HG03378 (cell line): ENCODE data around the gene SLC4A1AP.

Source experiments
- ATAC-seq: cut with Tn5 transposase; IDR thresholded peaks from one replicate; pipeline ENCODE4 v1.9.1; 2021; ENCODE audit warnings: mild to moderate bottlenecking, moderate library complexity; ENCODE audit not compliant: unreplicated experiment

SLC4A1AP gene

GRCh38 chr2:27697660-27698059 lies 34.0 kb downstream of the SLC4A1AP start:
- no peak for ATAC-seq

- no peak for ATAC-seq
Measured at GRCh38 chr2:27701676-27702075, 38.0 kb downstream of the SLC4A1AP start.

DNA sequence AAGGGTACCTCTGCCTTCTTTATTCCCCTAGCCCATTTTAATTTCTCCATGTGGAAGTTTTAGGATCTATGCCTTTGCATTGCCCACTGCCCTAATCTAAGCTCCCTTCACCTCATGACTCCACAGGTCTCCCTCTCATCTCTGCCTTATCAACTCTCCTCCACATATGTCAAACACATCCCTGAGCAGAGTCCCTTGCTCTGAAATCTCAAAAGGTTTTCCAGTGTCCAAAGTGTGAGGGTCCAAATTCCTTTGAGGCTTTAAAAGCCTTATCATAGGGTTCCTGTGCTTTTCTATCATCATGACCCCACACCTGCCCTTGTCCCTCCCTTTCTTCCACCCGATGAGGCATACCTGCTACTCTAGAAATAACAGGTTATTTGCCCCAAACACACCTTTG lies 38.6 kb downstream of the SLC4A1AP start:
- no peak for ATAC-seq

- no peak for ATAC-seq
Measured at GRCh38 chr2:27703638-27704341, 40.1 kb downstream of the SLC4A1AP start.

DNA sequence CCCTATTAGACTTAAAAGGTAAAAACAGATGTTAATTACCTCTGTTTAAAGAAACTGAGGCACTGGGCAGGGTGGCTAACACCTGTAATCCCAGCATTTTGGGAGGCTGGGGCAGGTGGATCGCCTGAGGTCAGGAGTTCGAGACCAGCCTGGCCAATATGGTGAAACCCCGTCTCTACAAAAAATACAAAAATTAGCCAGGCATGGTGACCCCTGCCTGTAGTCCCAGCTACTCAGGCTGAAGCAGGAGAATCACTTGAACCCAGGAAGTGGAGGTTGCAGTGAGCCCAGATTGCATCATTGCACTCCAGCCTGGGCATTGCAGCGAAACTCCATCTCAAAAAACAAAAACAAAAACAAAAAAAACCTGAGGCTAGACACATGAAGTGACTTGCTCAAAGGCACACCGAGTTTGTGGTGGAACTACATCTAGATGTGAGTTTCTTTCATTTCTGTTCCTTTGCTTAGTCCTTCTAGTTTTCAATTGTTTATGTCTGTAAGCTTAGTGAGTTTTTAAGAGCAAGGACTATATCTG lies 40.7 kb downstream of the SLC4A1AP start:
- ATAC-seq: no peak

GRCh38 chr2:27705851-27706622 lies 42.3 kb downstream of the SLC4A1AP start:
- ATAC-seq: no peak

DNA sequence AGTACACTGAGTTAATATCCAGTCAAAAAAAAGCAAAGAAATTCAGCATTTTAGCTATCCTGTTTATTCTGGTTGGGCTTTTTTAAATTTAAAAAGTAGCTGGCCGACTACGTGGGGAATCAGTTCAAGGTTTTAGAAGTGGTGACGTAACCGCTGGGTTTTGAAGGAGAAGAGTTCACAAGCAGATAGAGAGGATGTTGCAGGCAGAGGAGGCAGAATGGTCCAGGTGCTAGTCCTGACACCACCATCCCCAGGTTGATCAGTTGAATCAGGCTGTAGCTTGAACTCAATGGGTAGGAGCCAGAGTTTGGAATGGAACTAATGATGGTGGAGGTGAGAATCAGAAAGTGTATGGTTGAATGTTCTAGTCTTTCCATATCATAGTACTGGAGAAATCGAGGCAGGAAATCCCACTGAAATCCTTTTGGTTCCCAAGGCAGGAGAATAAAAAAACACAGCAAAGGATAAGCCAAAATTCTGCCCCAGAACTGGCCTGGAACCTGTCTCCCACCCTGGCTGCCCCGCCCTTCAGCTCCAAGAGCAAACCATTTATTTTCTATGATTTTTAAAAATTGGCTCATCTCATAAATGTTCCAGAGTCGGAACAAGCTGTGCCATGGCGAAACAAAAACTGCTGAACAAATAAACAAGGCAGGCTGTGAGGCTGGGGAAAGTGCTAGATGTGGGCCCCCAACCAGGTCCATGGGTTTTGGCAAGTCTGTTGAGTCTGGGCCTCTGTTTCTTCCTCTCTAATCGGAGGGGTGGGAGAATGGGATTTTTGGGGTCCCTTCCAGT lies 44.0 kb downstream of the SLC4A1AP start:
- ATAC-seq: no peak

- ATAC-seq: no peak
Measured at GRCh38 chr2:27708257-27708654, 44.6 kb downstream of the SLC4A1AP start.

GRCh38 chr2:27708666-27709065 lies 45.0 kb downstream of the SLC4A1AP start:
- ATAC-seq: no peak

- ATAC-seq: no peak
Measured at GRCh38 chr2:27709326-27709725, 45.6 kb downstream of the SLC4A1AP start.

DNA sequence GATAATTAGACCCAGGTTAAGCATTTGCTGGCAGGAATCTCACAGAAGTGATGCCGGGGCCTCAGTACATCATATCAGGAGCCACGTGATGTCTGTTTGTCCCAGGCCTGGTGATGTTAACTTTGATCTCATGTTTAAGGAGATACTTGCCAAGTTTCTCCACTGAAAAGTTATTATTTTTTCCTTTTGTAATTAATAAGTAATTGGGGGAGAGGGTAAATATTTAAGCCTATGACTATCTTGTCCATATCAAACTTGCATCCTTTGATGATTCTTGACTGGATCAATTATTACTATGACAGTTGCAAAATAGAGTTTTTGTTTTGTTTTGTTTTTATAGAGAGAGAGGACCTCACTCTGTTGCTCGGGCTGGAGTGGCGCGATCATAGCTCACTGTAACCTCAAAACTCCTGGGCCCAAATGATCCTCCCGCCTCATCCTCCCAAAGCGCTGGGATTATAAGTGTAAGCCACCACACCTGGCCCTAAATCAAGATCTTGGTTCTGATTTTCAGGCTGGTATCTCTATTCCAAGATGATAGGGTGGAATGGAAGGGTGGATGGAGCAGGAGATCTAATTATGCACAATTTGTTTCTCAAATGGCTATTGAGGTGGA lies 46.4 kb downstream of the SLC4A1AP start:
- ATAC-seq: no peak

- ATAC-seq: no peak
Measured at GRCh38 chr2:27710640-27711430, 47.1 kb downstream of the SLC4A1AP start.

DNA sequence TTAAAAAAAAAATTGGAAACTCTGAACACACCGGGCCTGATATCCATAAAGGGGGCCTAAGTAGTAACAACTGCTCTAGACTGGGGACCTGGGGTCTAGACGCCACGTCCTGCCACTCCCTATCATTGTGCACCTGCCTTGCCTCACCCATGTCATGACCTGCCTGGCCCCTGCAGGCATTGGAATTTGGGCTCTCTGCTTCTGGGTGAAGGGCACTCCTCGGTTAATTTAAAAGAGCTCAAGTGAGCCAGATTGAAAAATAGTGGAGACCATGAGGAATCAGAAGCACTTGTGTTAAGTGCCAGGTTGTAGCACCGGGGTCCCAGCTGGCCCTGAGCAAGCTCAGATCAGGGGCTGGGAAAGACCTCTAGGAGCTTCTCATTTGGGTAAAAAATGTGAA lies 48.1 kb downstream of the SLC4A1AP start:
- no peak for ATAC-seq

DNA sequence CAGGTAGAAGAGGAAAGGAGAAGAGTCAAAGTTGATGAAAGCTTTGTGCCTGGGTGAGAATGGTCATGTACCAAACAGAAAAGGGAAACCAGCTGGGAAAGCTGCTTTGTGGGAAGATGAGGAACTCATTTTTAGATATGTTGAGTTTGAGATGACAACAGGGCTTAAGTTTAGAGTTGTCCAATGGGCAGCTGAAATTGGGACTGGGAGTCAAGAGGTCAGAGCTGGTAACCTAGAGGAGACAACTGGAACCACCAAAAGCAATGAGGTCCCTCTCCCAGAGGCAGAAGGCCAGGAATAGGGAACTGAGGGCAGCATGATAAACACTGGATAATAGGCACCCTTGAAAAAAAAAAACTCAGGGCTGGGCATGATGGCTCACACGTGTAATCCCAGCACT lies 48.8 kb downstream of the SLC4A1AP start:
- no peak for ATAC-seq

- no peak for ATAC-seq
Measured at GRCh38 chr2:27713201-27713600, 49.5 kb downstream of the SLC4A1AP start.

DNA sequence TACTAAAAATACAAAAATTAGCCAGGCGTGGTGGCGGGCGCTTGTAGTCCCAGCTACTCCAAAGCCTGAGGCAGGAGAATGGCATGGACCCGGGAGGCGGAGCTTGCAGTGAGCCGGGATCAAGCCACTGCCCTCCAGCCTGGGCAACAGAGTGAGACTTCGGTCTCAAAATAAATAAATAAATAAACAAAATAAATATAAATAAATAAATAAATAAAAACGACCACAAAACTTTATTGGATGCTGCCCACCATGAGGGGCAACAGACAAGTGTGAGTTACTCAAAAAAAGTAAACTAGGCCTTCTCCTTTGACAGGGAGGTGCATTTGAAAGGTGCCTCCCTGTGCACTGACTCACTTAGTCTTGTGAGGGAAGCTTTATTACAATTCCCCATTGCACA lies 50.4 kb downstream of the SLC4A1AP start:
- no peak for ATAC-seq

- ATAC-seq: no peak
Measured at GRCh38 chr2:27714851-27715291, 51.2 kb downstream of the SLC4A1AP start.

DNA sequence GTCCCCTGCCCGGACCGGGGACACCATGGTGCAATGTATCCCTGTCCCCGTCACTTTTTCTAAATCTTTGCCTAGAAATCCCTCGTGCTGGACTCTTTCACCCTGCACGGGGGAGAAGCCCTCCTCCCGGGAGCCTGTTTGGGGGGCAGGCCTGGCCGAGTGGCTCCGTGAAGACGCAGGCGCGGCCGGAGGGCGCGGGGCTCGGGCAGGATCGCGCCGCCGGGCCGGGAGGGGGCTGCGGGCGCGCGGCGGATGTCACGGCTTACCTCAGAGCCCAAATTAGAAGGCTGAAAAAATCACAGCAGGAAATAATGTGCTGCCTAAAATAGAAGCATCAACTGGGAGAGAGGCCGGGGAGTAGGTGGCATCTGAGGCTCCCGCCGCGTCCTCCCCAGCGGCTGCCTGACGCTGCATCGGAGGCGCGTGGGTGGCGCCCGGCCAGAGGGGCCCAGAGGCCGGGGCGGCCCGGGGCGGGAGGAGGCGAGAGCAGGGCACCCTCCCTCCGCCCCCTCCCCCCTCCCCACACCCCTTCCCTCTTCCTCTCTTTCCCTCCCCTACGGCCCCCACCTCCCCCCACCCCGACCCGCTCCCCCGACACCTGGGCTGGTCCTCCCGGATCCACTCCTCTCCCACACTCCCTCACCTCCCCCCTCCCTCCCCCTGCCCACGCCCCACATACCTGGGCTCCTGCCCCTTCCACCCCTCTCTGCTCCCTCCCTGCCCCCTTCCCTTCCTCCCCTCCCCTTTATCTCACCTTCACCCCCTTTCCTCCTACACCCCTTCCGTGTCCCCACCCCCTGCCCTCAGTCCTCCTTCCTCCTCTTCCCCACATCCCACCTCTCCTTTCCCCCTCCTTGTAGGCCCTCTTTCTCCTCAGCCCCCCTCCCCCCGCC lies 51.9 kb downstream of the SLC4A1AP start:
- ATAC-seq: no peak
